VCaP (cell line): ENCODE measurements around the gene MSRB3.

Experiments
- H3K27ac ChIP-seq: fragments of 450-650 bp; 2 replicates; pipeline ENCODE4 v1.5.1; 2017
- TF ChIP-seq, protein P1 (sequence below): fragments of 450-650 bp; conservative IDR thresholded peaks from 2 replicates; pipeline ENCODE4 v1.5.1; 2017; ENCODE audit warnings: mild to moderate bottlenecking, moderate library complexity

MSRB3 gene

DNA sequence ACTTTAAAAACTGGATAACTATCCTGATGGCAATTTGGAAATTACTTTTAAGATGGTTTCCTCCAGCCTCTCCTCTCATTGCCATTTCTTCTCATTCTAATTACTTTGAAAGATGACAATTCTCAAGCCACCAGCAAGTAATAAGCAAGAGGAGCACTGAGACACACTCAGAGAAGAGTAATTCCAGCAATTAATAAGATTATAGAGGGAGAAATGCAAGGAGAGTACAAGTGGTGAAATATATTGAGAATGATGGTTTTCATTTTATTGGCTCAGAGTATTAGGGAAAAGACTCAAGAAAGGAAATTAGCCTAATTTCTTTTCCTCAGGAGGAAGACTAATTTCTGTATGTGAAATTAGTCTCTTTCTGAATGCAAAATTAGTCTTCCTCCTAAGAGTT is 20.5 kb upstream of the MSRB3 start:
- no peak overlapping the region for H3K27ac ChIP-seq
- TF ChIP-seq, protein P1, sequence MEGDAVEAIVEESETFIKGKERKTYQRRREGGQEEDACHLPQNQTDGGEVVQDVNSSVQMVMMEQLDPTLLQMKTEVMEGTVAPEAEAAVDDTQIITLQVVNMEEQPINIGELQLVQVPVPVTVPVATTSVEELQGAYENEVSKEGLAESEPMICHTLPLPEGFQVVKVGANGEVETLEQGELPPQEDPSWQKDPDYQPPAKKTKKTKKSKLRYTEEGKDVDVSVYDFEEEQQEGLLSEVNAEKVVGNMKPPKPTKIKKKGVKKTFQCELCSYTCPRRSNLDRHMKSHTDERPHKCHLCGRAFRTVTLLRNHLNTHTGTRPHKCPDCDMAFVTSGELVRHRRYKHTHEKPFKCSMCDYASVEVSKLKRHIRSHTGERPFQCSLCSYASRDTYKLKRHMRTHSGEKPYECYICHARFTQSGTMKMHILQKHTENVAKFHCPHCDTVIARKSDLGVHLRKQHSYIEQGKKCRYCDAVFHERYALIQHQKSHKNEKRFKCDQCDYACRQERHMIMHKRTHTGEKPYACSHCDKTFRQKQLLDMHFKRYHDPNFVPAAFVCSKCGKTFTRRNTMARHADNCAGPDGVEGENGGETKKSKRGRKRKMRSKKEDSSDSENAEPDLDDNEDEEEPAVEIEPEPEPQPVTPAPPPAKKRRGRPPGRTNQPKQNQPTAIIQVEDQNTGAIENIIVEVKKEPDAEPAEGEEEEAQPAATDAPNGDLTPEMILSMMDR = no peak

DNA sequence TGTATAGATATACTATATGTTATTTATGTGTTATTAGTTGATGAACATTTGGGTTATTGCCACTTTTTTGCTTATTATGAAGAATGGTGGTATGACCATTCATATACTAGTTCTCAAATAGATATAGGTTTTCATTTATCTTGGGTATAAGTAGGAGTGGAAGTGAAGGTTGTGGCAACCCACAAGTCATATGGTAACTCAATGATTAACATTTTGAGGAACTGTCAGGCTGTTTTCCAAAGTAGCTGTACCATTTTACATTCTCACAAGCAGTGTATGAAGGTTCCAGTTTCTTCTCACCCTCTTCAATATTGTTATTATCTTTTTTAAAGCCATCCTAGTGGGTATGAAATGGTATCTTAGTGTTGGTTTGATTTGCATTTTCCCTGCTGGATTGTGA is 19.0 kb upstream of the MSRB3 start:
- TF ChIP-seq, protein P1 = no peak
- H3K27ac ChIP-seq = no peak overlapping the region

DNA sequence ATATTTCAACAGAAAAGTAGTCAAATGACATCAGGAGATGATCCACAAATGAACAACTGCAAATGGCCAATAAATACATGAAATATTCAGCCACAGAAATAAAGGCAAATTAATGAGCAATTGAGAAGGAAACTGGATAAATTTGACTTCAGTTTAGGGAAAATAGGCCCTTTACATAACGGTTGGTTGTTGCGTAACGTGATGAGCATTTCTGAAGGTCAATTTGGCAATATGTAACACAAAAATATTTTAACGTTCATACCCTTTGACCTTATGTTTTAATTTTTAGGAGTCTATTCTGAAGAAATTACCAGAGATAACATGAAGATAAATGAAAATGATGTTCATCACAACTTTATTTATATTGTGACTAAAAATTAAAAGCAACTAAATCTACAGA is 14.7 kb upstream of the MSRB3 start:
- TF ChIP-seq, protein P1 = no peak
- no peak overlapping the region for H3K27ac ChIP-seq

DNA sequence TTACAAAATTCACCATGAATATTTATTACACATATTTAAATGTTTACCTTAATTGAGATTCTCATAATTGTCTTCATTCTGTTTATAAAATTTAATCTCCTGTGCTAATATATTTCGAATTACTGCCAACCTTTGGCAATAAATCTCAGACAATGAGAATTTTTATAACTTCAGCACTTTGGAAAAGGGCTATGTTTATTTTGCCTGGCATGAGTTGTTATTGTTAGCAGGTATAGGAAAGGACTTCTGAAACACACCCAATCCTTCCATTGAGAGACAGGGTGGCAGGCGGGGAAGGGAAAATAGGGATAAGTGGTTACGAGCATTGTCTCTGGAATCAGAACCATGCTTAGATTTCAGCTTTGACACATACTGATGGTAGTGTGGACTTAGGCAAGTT is 12.1 kb upstream of the MSRB3 start:
- no peak overlapping the region for H3K27ac ChIP-seq
- TF ChIP-seq, protein P1 = no peak

DNA sequence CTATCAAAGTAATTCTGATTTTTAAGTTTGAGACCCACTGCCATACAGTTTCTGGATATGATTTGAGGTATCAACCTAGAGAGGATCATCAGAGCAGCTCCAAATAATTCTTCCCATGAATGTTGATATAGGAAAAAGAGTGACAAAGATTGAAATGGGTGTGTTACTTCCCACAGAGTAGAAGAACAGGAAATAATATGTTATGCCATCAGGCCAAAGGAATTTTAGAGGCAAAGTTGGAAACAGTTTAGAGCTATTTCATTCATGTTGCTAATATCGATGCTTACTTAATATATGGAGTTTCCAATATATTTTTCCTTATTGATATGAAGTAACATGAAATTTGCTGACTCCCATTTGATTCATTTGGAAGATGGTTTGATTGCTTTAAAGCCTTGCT is 8.9 kb upstream of the MSRB3 start:
- TF ChIP-seq, protein P1 = no peak
- no peak overlapping the region for H3K27ac ChIP-seq

DNA sequence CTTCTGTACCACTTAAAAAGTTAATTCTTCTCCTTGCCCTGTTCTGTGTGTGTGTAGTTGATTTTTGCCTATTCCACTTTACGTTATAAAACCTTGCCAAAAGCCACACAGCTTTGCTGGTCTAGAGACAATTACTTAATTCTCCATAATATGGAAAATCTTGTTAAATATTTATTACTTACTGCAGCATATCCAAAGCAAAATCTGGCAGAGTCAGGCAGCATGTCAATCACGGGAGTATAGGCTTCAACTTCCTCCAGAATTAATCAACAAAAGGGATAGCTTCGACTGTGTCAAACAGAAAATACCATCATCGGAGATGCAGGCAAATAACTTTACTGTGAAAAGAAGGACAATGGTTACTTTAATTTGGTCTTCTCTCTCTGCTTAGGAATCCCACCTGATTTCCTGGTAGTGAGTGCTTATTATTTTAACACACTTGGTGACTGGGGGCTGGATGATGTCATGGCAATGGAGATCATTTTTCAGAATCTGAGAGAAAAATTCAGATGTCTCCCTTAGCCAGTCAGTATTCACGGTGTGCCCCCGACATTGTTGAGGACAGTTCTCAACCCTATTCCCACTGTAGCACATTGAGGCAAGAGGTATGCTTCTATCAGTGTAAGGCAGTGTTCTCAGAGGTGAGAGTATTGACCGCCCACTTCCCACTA is 3.7 kb upstream of the MSRB3 start:
- TF ChIP-seq, protein P1 = no peak
- H3K27ac ChIP-seq = no peak overlapping the region

DNA sequence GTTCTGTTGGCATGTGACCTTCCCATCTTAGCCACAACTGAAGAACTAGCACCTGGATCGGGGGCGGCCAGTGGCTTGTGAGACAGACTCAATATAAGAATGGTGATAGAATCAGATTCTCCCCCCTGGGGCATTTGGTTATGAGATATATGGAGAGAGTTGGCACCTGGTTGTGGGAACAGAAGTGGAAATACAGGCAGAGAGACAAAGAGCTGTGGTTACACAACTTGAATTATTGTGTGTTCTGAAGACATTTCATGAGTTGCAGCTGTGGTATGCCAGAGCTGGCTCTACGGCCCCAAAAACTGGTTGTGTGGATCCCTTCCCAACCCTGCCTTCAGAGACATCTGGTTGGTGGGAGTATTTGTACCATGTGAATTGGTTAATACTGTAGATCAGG is 2.9 kb upstream of the MSRB3 start:
- TF ChIP-seq, protein P1 = no peak
- H3K27ac ChIP-seq = no peak overlapping the region
